Measurements from ENCODE around the gene BNC2. TPM values are rescaled to one million over a fixed set of nuclear protein-coding genes. Genes with fewer than 3 reads are reported as not detected.
"Not testable (repeated sequence)": the region's sequence is repeated elsewhere in the genome, so short reads cannot be mapped to it uniquely, and the experiment has no call there.

BNC2 gene
- total RNA-seq, 1 donor from 2014 or later: 4.3 TPM

DNA sequence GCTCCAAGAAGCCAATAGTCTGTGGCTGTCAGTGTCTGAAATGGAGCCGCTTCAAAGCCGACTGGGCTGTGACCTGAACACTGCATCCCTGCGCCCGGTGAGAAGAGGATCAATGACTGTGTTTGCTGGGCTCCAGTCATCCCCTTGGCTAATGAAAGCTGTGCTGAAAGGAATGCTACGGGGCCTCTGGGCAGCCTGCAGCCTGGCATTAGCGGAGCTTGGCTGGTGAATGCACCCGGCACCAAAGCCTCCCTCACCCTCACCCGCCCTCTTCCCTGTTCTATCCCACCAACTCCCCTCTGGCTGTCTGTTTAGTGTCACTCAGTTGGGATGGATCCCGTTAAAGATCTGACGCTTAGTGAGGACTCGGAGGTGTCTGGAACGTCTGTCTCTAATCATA, 355.3 kb downstream of the BNC2 start:
- ATAC-seq (no peak), DNase-seq (ENCODE audit: missing footprints) (no peak)
- intact Hi-C loops (cut with DNase I): no loop called here

DNA sequence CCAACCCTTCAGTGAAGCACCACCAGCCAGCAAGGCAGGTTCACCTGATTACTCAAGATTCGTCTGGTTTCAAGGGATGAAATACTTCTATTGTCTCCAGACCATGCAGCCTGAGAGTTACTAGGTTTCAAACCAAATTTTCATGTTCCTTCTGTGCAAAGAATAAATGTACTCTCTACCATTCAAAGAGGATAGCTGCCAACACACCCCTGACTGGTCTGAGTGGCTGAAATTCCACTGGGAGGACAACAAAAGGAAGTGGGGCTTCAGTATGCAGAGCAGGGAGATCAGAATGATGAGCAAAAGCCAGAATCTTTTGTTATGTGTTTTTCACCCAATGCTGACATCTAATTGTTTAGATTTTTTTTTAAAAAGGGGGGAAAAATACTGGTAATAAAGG, 356.3 kb downstream of the BNC2 start:
- no peak for ATAC-seq
- intact Hi-C loops (cut with DNase I): no loop called here

DNA sequence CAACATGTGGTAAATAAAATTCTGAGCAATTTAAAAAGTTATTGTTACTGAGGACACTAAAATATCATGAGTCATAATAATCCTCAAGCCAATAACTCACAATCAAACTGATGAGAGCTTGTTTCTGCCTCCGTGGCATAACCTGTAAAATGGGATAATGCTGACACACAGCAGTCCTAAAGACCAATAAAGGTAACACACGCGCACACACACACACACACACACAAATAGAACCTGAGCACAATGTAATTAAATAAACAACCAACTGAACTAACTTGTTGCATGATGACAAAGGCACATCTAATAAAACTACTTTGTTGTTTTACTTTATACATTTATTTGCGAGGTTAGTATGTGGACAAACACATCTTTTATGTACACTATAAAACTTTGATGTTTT, 358.2 kb downstream of the BNC2 start:
- DNase-seq (ENCODE audit: missing footprints): no peak
- intact Hi-C loops (cut with DNase I): no loop called here
- ATAC-seq: no peak

More for the DNA sequence above, 356.3 kb downstream of the BNC2 start:
- DNase-seq (ENCODE audit: missing footprints): no peak

GRCh38 chr9:16510482-16510881, 360.0 kb downstream of the BNC2 start:
- intact Hi-C loops (cut with DNase I): no loop called here
- no peak for ATAC-seq
- DNase-seq (ENCODE audit: missing footprints): no peak

DNA sequence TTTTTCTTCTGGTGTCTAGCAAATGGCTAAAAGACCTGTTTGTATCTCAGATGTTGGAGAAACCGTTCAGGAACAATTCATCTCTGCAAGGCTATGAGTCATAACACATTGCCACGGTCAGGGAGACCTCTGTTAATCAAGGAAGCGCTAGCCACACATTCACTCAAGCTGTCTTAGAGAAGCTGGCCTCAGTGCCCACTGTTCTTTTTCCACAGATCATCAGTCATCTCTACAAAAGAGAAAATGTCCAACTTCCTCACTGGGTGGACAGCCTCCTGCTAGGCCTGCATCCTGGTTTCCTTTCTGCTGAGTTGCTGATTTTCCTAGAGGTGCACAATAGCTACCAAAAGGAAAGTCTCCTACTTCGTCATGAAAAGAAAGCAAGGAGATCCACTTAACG, 360.5 kb downstream of the BNC2 start:
- ATAC-seq (no peak), DNase-seq (ENCODE audit: missing footprints) (no peak)
- intact Hi-C loops (cut with DNase I): no loop called here

DNA sequence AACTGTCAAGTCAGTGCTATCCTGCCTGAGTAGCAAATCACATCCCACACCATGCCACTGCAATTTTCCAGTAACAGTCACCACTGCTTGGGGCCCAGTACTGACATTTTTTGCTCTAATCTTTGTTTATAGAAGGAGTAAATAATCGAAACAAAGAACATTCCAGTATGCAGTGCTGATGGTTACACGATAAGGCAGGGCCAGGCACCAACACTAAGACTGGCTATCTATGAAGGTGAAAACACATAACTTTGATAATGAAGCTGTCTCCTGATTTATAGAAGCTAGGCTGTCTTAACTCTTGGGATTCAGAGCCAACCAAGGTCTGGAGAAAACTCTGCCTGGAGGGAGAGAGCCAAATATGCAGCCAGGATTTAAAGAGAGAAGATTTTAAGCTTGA, 365.3 kb downstream of the BNC2 start:
- no peak for DNase-seq (ENCODE audit: missing footprints)
- intact Hi-C loops (cut with DNase I): no loop called here
- no peak for ATAC-seq

DNA sequence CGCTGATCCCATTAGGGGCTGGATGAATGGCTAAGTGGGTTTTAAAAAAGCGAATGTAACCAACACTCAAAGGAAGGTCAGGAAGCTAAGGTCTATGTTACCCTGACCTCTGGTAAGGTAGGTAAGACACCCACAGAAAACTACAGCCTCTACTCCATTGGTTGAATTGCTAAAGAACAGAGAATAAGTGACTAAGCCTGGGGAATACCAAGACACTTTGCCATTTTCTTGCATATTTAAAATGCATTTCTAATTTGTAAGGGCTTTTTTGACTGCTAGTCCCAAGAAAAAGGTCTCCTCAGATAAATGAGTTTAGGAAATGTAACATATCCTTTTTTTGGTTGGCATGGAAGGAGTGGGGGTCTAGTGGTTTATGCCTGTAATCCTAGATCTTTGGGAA, 368.7 kb downstream of the BNC2 start:
- no peak for ATAC-seq
- no peak for DNase-seq (ENCODE audit: missing footprints)
- intact Hi-C loops (cut with DNase I): no loop called here

DNA sequence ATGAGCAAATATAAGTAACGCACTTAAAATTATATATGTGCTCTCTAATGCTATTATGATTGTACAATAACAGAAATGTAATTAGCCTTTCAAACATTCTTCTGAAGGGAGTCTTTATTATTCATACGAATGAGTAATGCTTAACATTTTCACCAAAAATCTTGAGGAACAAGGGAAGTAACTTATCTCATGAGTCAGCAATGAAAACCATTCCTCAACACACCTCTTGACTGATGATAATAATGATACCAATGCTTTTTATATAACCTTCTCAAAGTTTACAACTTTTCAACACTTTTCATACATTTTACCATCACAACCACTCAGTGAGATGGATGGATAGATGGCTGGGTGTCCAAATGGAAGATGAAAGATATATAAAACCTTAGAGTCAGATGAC, 369.3 kb downstream of the BNC2 start:
- ATAC-seq: no peak
- DNase-seq (ENCODE audit: missing footprints): no peak
- intact Hi-C loops (cut with DNase I): no loop called here

DNA sequence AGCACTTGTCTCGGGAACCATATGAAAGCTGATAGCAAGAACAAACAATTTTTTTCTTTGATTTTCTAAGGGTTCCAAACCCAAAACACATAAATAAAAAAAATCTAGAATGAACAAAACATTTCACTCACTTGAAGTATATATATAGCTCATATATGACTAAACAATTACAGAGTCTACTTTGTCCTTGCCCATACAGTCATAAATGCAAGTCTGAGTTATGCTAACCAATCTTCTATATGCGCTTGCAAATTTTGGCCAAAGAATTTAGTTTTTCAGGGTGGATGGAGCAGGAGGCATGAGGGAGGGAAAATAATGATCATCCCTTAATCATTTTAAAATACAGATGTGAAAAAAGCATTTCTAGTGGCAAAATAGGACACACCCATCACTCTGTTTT, 370.1 kb downstream of the BNC2 start:
- intact Hi-C loops (cut with DNase I): no loop called here
- DNase-seq (ENCODE audit: missing footprints) (no peak), ATAC-seq (no peak)

DNA sequence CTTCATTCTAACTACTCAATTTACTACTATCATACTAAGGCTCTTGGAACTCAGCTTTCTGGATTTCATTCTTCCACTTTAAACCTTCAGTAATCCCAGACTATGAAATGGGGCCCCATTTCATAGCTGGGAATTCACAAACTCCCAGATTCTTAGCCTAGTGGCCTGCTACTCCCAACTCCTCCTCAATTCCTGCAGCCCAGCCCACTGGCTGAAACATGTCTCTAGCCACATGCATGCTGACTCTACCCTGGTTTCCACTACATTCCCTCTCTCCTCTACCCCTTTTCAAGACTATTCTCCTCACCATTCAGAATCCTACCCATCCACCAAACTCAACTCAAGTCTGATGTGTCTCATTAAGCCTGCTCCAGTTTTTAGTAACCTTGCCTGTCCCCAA, 370.6 kb downstream of the BNC2 start:
- no peak for ATAC-seq
- intact Hi-C loops (cut with DNase I): no loop called here
- DNase-seq (ENCODE audit: missing footprints): no peak

- no peak for ATAC-seq
Observed at GRCh38 chr9:16496908-16497307, 373.6 kb downstream of the BNC2 start.

DNA sequence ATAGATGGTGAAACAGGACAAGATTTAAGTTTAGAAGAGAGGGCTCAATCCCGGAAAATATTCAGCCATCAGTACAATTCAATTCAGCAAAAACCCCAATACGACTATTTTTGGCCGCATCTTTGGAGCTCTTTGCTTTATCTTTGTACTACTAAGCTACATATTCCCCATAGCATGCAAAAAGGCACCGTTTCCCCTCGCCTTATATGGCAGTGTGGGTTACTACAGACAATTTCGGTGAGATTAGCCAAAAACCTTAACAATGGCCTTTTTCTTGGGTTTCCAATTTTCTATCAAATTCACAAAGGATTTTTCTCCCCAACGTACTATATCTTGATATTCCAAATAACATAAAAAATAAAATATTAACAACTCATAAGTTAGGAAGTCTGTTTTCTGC, 382.6 kb downstream of the BNC2 start:
- DNase-seq (ENCODE audit: missing footprints) (no peak), ATAC-seq (no peak)
- intact Hi-C loops (cut with DNase I): no loop called here

More at GRCh38 chr9:16496908-16497307, 373.6 kb downstream of the BNC2 start:
- no peak for DNase-seq (ENCODE audit: missing footprints)
- intact Hi-C loops (cut with DNase I): no loop called here

DNA sequence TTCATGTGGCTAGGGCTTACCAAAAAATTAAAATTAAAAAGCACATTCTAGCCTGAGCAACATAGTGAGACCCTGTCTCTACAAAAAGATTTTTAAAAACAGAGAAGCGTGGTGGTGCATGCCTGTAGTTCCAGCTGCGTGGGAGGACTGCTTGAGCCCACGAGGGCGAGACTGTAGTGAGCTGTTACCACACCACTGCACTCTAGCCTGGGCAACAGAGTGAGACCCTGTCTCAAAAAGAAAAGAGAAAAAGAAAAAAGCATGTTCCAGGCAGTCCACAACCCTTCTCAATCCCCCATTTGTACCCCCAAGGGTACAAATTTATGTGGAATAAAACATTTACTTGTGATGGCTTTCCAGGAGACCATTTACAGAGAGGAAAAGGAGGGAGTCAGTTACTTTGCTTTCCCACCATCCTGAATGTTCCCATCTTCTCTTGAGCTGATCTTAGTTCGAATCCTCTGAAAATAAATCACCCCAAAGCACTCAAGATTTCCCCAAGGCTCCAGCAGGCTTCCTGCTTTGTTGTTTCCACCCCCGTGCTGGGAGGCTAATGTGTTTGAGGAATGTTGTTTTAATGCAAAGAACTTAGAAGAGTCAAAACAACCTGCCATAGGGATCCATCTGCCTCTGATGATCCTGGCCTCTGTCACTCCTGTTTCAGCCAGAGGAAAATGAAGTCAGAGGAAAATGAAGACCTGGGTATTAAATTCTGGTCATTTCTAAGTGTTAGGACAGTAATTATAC, 384.7 kb downstream of the BNC2 start:
- DNase-seq (ENCODE audit: missing footprints): no peak
- intact Hi-C loops (cut with DNase I): no loop called here
- ATAC-seq: no peak

GRCh38 chr9:16485160-16485559, 385.3 kb downstream of the BNC2 start:
- ATAC-seq (no peak), DNase-seq (ENCODE audit: missing footprints) (no peak)
- intact Hi-C loops (cut with DNase I): no loop called here

GRCh38 chr9:16484744-16485143, 385.7 kb downstream of the BNC2 start:
- intact Hi-C loops (cut with DNase I): no loop called here
- ATAC-seq: no peak
- no peak for DNase-seq (ENCODE audit: missing footprints)

GRCh38 chr9:16484180-16484579, 386.3 kb downstream of the BNC2 start:
- intact Hi-C loops (cut with DNase I): no loop called here
- DNase-seq (ENCODE audit: missing footprints): no peak
- ATAC-seq: no peak

DNA sequence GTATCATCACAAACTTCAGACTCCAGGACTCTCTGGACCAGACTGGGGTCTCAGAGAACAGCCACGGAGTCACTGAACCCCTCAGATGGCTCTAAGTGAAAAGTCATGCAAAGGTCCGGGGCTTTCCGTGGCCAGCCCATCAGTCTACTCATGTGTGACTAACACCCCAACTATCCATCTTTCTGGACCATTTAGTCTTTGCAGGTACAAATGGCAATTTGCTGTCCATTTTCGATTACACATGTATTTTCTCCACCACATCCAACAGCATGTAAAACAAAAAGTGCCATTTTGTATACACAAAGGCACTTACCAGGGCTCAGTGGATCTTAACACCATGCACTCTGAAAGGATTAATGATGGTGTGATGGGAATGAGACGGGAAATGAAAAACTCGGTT, 387.7 kb downstream of the BNC2 start:
- intact Hi-C loops (cut with DNase I): no loop called here
- no peak for DNase-seq (ENCODE audit: missing footprints)
- no peak for ATAC-seq

DNA sequence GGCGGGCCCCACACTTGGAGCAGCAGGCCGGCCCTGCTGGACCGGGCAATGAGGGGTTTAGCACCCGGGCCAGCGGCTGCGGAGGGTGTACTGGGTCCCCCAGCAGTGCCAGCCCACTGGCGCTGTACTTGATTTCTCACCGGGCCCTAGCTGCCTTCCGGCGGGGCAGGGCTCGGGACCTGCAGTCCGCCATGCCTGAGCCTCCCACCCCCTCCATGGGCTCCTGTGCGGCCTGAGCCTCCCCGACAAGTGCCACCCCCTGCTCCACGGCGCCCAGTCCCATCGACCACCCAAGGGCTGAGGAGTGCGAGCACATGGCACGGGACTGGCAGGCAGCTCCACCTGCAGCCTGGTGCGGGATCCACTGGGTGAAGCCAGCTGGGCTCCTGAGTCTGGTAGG, 389.9 kb downstream of the BNC2 start:
- intact Hi-C loops (cut with DNase I); DNase-seq (ENCODE audit: missing footprints); ATAC-seq: not testable (repeated sequence)

DNA sequence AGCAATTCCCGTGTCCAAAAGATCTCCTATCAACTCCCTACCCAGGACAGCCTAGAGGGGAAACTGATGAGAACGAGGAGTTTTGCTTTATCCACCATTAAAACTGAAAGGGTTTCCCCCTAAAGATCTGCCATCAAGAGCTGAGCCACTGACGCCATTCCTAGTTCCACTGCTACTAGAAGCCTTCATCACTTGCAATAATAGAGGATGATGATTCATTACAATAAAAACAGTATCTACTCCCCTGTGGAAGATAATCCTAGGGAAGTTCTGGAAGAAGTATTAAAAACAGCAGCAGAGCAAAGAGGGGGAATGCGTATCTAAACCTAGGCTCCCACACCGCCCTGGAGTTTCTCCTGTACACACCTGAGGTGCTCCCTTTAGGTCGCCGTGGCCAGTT, 394.5 kb downstream of the BNC2 start:
- no peak for DNase-seq (ENCODE audit: missing footprints)
- ATAC-seq: no peak
- intact Hi-C loops (cut with DNase I): no loop called here

- DNase-seq (ENCODE audit: missing footprints) (no peak), ATAC-seq (no peak)
- intact Hi-C loops (cut with DNase I): no loop called here
Observed at GRCh38 chr9:16475257-16475656, 395.2 kb downstream of the BNC2 start.

GRCh38 chr9:16469184-16469583, 401.3 kb downstream of the BNC2 start:
- ATAC-seq (no peak), DNase-seq (ENCODE audit: missing footprints) (no peak)
- intact Hi-C loops (cut with DNase I): no loop called here

Data from Right ventricle myocardium inferior (tissue), 1 donor.